HL-60 (cell line): Measurements from ENCODE around the gene DNAJA1.

Experiments
- DNase-seq, 2 experiments: peaks; one replicate each; pipeline ENCODE4 v3.0.0-alpha.2; 2010 to 2020; ENCODE audit warnings: low read depth in 1 of 2, low spot score in 1 of 2
- H3K27ac ChIP-seq: fragments of 250-450 bp; sonication (Bioruptor Pico); replicated peaks from 2 replicates; pipeline ENCODE4 v1.5.1; 2020; ENCODE audit warnings: mild to moderate bottlenecking, moderate library complexity
- H3K27me3 ChIP-seq: fragments of 250-450 bp; sonication (Bioruptor Pico); 2 replicates; pipeline ENCODE4 v1.5.1; 2021; ENCODE audit warnings: mild to moderate bottlenecking, moderate library complexity; ENCODE audit not compliant: insufficient read depth, poor library complexity, severe bottlenecking
- H3K4me3 ChIP-seq: replicated peaks from 2 replicates; pipeline ENCODE4 v1.5.1; 2011; ENCODE audit warnings: mild to moderate bottlenecking, control low read depth, low read length; ENCODE audit not compliant: insufficient read depth
- GABPA ChIP-seq: IDR thresholded peaks from 2 replicates; pipeline ENCODE4 v1.6.1; 2012; ENCODE audit warnings: low read depth
- POLR2AphosphoS5 ChIP-seq: IDR thresholded peaks from 2 replicates; pipeline ENCODE4 v1.6.1; 2012; ENCODE audit warnings: low read depth
- REST ChIP-seq: IDR thresholded peaks from 2 replicates; pipeline ENCODE4 v1.6.1; 2012; ENCODE audit warnings: low read depth; ENCODE audit not compliant: insufficient replicate concordance
- SPI1 ChIP-seq: IDR thresholded peaks from 2 replicates; pipeline ENCODE4 v1.6.1; 2012; ENCODE audit warnings: low read depth, mild to moderate bottlenecking, borderline replicate concordance
- TF ChIP-seq, protein P1 (sequence below): IDR thresholded peaks from one replicate; pipeline ENCODE4 v1.5.1; 2011; ENCODE audit warnings: low read length, control low read depth, inconsistent platforms; ENCODE audit not compliant: insufficient read depth

Gene DNAJA1

GRCh38 chr9:33011831-33012230 is 13.2 kb upstream of the DNAJA1 start:
- peak in 1 of 2 experiments; percentile 42 for DNase-seq
- Histone ChIP-seq H3K27ac (peak overlapping the region; percentile 72), H3K27me3 (no peaks in the 10 kb centered on the region), H3K4me3 (no peak overlapping the region)
- TF ChIP-seq POLR2AphosphoS5, result no peak
- TF ChIP-seq GABPA, result no peak
- TF ChIP-seq REST, result no peak
- no peak for TF ChIP-seq SPI1
- TF ChIP-seq, protein P1, sequence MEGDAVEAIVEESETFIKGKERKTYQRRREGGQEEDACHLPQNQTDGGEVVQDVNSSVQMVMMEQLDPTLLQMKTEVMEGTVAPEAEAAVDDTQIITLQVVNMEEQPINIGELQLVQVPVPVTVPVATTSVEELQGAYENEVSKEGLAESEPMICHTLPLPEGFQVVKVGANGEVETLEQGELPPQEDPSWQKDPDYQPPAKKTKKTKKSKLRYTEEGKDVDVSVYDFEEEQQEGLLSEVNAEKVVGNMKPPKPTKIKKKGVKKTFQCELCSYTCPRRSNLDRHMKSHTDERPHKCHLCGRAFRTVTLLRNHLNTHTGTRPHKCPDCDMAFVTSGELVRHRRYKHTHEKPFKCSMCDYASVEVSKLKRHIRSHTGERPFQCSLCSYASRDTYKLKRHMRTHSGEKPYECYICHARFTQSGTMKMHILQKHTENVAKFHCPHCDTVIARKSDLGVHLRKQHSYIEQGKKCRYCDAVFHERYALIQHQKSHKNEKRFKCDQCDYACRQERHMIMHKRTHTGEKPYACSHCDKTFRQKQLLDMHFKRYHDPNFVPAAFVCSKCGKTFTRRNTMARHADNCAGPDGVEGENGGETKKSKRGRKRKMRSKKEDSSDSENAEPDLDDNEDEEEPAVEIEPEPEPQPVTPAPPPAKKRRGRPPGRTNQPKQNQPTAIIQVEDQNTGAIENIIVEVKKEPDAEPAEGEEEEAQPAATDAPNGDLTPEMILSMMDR, result no peak

- peak overlapping the region; percentile 72 for H3K27ac ChIP-seq
- peak in 1 of 2 experiments; percentile 41 for DNase-seq
- H3K27me3 ChIP-seq, result no peaks in the 10 kb centered on the region
- TF ChIP-seq, protein P1, result no peak
- TF ChIP-seq REST (no peak), POLR2AphosphoS5 (no peak), GABPA (no peak), SPI1 (no peak)
- H3K4me3 ChIP-seq, result no peak overlapping the region
Observed at GRCh38 chr9:33012328-33013069, 12.6 kb upstream of the DNAJA1 start.

GRCh38 chr9:33013962-33014664 is 11.0 kb upstream of the DNAJA1 start:
- DNase-seq, result no peak
- H3K27me3 ChIP-seq, result no peaks in the 10 kb centered on the region
- H3K27ac ChIP-seq, result no peak overlapping the region
- TF ChIP-seq POLR2AphosphoS5, result no peak
- no peak for TF ChIP-seq REST
- no peak for TF ChIP-seq SPI1
- TF ChIP-seq, protein P1, result no peak
- no peak for TF ChIP-seq GABPA
- no peak overlapping the region for H3K4me3 ChIP-seq
